ENCODE data around the gene KCNQ1OT1. TPM values are rescaled to one million over a fixed set of nuclear protein-coding genes. Genes with fewer than 3 reads are reported as not detected.
A peak's percentile ranks its signal among the peaks of the same experiment; 100 is the strongest.

Gene KCNQ1OT1
- total and polyA plus RNA-seq, 9 of the 15 experiments (the other 6 are each of a cell fraction or from before 2014, with no cell fraction given): 0.04 to 2.3 (median 0.74) TPM

- TF ChIP-seq ZNF780A (CRISPR knock-in tag; IDR thresholded peaks at IDR 0.05): no peak
- no peak for TF ChIP-seq ZNF766 (CRISPR knock-in tag; conservative IDR thresholded peaks at IDR 0.05)
These were observed 116.7 kb downstream of the KCNQ1OT1 start (continued) for GRCh38 chr11:2582946-2583604.

- ChIA-PET POLR2A (no interaction called here), CTCF (ENCODE audit: low intra/inter-chr PET ratio) (no interaction called here)
- ATAC-seq (no peak), DNase-seq (ENCODE audit: extremely low read depth in 1 of 4, low spot score in 3 of 4) (no peak), FAIRE-seq (no peak)
- 11% methylated on average over 11 of the region's 12 CpGs for WGBS (ENCODE audit: insufficient coverage, low coverage, missing lambda C conversion rate)
- no peak for TF ChIP-seq ZC3H8 (IDR thresholded peaks at IDR 0.05)
- peak; percentile 12; the same call in 1 of the 2 replicates for TF ChIP-seq NFIC (IDR thresholded peaks at IDR 0.05)
- intact Hi-C loops (cut with micrococcal nuclease) (no loop called here), in situ Hi-C loops (cut with MboI) (no loop called here)
- Histone ChIP-seq H3K27ac (ENCODE audit: extremely low read depth, low read depth, low read length) (no peak overlapping the region), H3K79me2 (ENCODE audit: control insufficient read depth, insufficient read depth, low read length) (no peaks in the 10 kb centered on the region), H3K4me2 (ENCODE audit: insufficient read depth, low read length) (no peak overlapping the region), H3K4me1 (replicated peaks in 1 of 2; ENCODE audit: control insufficient read depth in 2 of 2, insufficient read depth in 2 of 2, low read length in 2 of 2) (peaks cover 0 to 41% of the 10 kb centered on the region in 2 experiments; a peak in 2 of 5 replicates), H3K9ac (ENCODE audit: insufficient read depth in 1 of 2, low read depth in 2 of 2, low read length in 2 of 2) (no peak overlapping the region; a peak in 1 of 4 replicates), H3K4me3 (no peak overlapping the region), H3K9me3 (replicated peaks; ENCODE audit: control insufficient read depth, insufficient read depth, low read depth, low read length) (no peaks in the 10 kb centered on the region), H4K20me1 (replicated peaks; ENCODE audit: control insufficient read depth, insufficient read depth, low read length) (peaks cover 14% of the 10 kb centered on the region; the same call in 1 of the 2 replicates), H2AFZ (ENCODE audit: low read depth, low read length) (no peak overlapping the region), H3K9me1 (ENCODE audit: control insufficient read depth, insufficient read depth, low read length) (no peaks in the 10 kb centered on the region), H3K27me3 (ENCODE audit: control insufficient read depth in 2 of 2, insufficient read depth in 2 of 2, low read length in 2 of 2) (peaks cover 4 to 61% of the 10 kb centered on the region in 2 experiments; a peak in 4 of 5 replicates), H3K36me3 (ENCODE audit: control insufficient read depth, insufficient read depth, low read length) (no peaks in the 10 kb centered on the region)
- BruUV-seq (replicated peaks): no TSS peak
These were observed 117.3 kb downstream of the KCNQ1OT1 start for GRCh38 chr11:2582351-2582945.
